ENCODE measurements around the gene YPEL1.

The YPEL1 gene

DNA sequence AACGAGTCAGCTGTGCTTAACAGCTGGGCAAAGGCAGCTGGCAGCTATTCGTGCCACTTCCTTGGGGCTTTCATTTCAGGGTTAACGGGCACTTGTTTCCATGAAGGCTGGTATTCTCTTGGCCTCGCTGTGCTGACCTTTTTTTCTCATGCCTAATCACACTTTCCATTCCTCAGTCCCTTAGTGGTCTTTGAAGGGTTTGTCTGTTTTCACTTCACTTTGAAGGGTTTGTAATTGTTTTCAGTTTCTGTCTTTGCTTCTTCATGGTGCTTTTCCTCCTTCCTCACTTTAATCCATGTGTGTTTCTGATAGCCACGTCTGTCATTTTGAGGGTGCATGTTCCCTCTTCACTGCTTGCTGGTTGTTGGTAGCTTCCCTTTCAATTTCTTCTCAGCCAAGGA is 45.2 kb downstream of the YPEL1 start:
- DNase-seq (ENCODE audit: low read depth): no peak
- no peak overlapping the region for H3K4me3 ChIP-seq (ENCODE audit: control insufficient read depth, low read depth, low read length)
- TF ChIP-seq, protein P1, sequence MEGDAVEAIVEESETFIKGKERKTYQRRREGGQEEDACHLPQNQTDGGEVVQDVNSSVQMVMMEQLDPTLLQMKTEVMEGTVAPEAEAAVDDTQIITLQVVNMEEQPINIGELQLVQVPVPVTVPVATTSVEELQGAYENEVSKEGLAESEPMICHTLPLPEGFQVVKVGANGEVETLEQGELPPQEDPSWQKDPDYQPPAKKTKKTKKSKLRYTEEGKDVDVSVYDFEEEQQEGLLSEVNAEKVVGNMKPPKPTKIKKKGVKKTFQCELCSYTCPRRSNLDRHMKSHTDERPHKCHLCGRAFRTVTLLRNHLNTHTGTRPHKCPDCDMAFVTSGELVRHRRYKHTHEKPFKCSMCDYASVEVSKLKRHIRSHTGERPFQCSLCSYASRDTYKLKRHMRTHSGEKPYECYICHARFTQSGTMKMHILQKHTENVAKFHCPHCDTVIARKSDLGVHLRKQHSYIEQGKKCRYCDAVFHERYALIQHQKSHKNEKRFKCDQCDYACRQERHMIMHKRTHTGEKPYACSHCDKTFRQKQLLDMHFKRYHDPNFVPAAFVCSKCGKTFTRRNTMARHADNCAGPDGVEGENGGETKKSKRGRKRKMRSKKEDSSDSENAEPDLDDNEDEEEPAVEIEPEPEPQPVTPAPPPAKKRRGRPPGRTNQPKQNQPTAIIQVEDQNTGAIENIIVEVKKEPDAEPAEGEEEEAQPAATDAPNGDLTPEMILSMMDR (conservative IDR thresholded peaks at IDR 0.05; ENCODE audit: control insufficient read depth, insufficient read depth, low read depth, low read length): no peak

GRCh38 chr22:21688706-21689381 is 46.8 kb downstream of the YPEL1 start:
- TF ChIP-seq, protein P1 (conservative IDR thresholded peaks at IDR 0.05; ENCODE audit: control insufficient read depth, insufficient read depth, low read depth, low read length): no peak
- DNase-seq (ENCODE audit: low read depth): no peak
- no peak overlapping the region for H3K4me3 ChIP-seq (ENCODE audit: control insufficient read depth, low read depth, low read length)

DNA sequence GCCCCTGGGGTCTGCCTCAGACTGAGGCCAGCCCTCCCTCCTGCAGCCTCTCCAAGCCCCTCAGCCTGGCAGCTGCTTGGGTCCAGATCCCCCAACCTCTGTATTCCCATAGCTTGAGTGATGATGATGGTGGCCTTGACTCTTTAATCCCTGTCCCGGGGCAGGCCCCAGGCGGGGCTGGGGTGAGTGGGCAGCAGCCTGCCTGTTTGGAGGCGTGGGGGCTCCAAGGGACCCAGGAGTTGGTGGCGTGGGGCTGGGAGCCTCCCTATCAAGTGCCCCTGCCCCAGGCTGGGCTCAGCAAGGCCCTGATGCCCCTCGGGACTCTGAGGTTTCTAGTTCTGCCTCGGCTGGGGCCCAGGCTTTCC is 47.3 kb downstream of the YPEL1 start:
- TF ChIP-seq, protein P1 (conservative IDR thresholded peaks at IDR 0.05; ENCODE audit: control insufficient read depth, insufficient read depth, low read depth, low read length): no peak
- no peak overlapping the region for H3K4me3 ChIP-seq (ENCODE audit: control insufficient read depth, low read depth, low read length)
- DNase-seq (ENCODE audit: low read depth): no peak

- DNase-seq (ENCODE audit: low read depth): no peak
- TF ChIP-seq, protein P1 (conservative IDR thresholded peaks at IDR 0.05; ENCODE audit: control insufficient read depth, insufficient read depth, low read depth, low read length): no peak
- no peak overlapping the region for H3K4me3 ChIP-seq (ENCODE audit: control insufficient read depth, low read depth, low read length)
Measured at GRCh38 chr22:21687685-21688259, 47.8 kb downstream of the YPEL1 start.

GRCh38 chr22:21686634-21687393 is 48.8 kb downstream of the YPEL1 start:
- no peak overlapping the region for H3K4me3 ChIP-seq (ENCODE audit: control insufficient read depth, low read depth, low read length)
- DNase-seq (ENCODE audit: low read depth): no peak
- TF ChIP-seq, protein P1 (conservative IDR thresholded peaks at IDR 0.05; ENCODE audit: control insufficient read depth, insufficient read depth, low read depth, low read length): no peak

- DNase-seq (ENCODE audit: low read depth): no peak
- no peak overlapping the region for H3K4me3 ChIP-seq (ENCODE audit: control insufficient read depth, low read depth, low read length)
- TF ChIP-seq, protein P1 (conservative IDR thresholded peaks at IDR 0.05; ENCODE audit: control insufficient read depth, insufficient read depth, low read depth, low read length): no peak
Measured at GRCh38 chr22:21686193-21686608, 49.4 kb downstream of the YPEL1 start.

All from fibroblast of mammary gland (primary cell).